Measurements from ENCODE around the gene NBAS.

DNA sequence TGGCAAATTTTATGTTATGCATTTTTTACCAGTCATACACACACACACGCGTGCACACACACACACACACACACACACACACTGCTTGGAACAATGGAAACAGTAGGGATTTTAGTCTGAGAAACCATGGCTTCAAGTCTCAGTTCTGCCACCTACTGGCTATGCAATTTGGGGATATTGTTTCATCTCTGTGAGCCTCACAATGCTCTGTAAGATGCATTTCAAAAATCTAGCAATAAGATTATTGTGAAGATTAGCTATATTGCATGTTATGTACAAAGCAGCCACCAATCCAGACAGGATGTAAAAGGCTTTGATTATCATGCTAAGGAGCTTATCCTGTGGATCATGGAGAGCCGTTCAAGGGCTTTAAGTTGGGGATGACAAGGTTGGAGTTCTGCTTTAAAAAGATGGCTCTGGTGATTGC lies 401.4 kb downstream of the NBAS start:
- TF ChIP-seq HOXA7 (CRISPR knock-in tag; IDR thresholded peaks at IDR 0.05) (no peak), CHD4 (IDR thresholded peaks at IDR 0.05; ENCODE audit: borderline replicate concordance, low read length) (no peak), GTF2F1 (IDR thresholded peaks at IDR 0.05; ENCODE audit: low read length) (no peak), JUND (CRISPR knock-in tag; IDR thresholded peaks at IDR 0.05) (no peak), NCOA5 (CRISPR knock-in tag; IDR thresholded peaks at IDR 0.05) (no peak), LBX2 (CRISPR knock-in tag; IDR thresholded peaks at IDR 0.05; ENCODE audit: borderline replicate concordance) (no peak), ZSCAN29 (CRISPR knock-in tag; conservative IDR thresholded peaks at IDR 0.05) (no peak), ZKSCAN1 (IDR thresholded peaks at IDR 0.05; ENCODE audit: low read length) (no peak), PHF8 (CRISPR knock-in tag; IDR thresholded peaks at IDR 0.05) (no peak), U2AF2 (IDR thresholded peaks at IDR 0.05; ENCODE audit: low read depth, low read length) (no peak)
- TF ChIP-seq, protein P1, sequence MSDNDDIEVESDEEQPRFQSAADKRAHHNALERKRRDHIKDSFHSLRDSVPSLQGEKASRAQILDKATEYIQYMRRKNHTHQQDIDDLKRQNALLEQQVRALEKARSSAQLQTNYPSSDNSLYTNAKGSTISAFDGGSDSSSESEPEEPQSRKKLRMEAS (IDR thresholded peaks at IDR 0.05) = no peak
- TF ChIP-seq, protein P2, sequence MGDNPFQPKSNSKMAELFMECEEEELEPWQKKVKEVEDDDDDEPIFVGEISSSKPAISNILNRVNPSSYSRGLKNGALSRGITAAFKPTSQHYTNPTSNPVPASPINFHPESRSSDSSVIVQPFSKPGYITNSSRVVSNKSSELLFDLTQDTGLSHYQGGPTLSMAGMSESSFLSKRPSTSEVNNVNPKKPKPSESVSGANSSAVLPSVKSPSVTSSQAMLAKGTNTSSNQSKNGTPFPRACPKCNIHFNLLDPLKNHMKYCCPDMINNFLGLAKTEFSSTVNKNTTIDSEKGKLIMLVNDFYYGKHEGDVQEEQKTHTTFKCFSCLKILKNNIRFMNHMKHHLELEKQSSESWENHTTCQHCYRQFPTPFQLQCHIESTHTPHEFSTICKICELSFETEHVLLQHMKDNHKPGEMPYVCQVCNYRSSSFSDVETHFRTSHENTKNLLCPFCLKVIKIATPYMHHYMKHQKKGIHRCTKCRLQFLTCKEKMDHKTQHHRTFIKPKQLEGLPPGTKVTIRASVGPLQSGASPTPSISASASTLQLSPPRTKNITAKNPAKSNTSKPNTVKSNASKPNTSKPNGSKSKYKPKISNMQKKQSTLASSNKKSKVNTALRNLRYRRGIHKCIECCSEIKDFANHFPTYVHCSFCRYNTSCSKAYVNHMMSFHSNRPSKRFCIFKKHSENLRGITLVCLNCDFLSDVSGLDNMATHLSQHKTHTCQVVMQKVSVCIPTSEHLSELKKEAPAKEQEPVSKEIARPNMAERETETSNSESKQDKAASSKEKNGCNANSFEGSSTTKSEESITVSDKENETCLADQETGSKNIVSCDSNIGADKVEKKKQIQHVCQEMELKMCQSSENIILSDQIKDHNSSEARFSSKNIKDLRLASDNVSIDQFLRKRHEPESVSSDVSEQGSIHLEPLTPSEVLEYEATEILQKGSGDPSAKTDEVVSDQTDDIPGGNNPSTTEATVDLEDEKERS (CRISPR knock-in tag; IDR thresholded peaks at IDR 0.05) = no peak

All from HepG2 (cell line).